GM10266 (cell line): ENCODE measurements around the gene ESR2.
"Not testable (repeated sequence)": the region's sequence is repeated elsewhere in the genome, so short reads cannot be mapped to it uniquely, and the experiment has no call there.

ENCODE experiments used
- DNase-seq: peaks from one replicate; pipeline ENCODE4 v3.0.0; 2012; ENCODE audit errors: extremely low spot score
- CTCF ChIP-seq: IDR thresholded peaks from 2 replicates; pipeline ENCODE4 v1.5.1; 2012; ENCODE audit warnings: mild to moderate bottlenecking, low read depth; ENCODE audit not compliant: control insufficient read depth, insufficient read depth; ENCODE audit errors: missing control alignments

The ESR2 gene

GRCh38 chr14:64190974-64191502 is 103.1 kb downstream of the ESR2 start:
- no peak for DNase-seq
- no peak for TF ChIP-seq CTCF

- TF ChIP-seq CTCF, result no peak
- no peak for DNase-seq
Observed at GRCh38 chr14:64187331-64187730, 106.8 kb downstream of the ESR2 start.

- TF ChIP-seq CTCF, result no peak
- DNase-seq, result no peak
Observed at GRCh38 chr14:64186231-64187129, 107.7 kb downstream of the ESR2 start.

- TF ChIP-seq CTCF, result no peak
- DNase-seq, result no peak
Observed at GRCh38 chr14:64185184-64185583, 109.0 kb downstream of the ESR2 start.

- DNase-seq, result no peak
- TF ChIP-seq CTCF, result no peak
Observed at GRCh38 chr14:64184103-64184729, 110.0 kb downstream of the ESR2 start.

GRCh38 chr14:64182908-64183307 is 111.3 kb downstream of the ESR2 start:
- not testable (repeated sequence) for DNase-seq

- TF ChIP-seq CTCF, result no peak
- DNase-seq, result no peak
Observed at GRCh38 chr14:64178814-64179213, 115.4 kb downstream of the ESR2 start.
